Trophoblast cell (in vitro differentiated cells and primary cell): Measurements from ENCODE around the gene STX17.

Experiments
- DNase-seq, 2 donors: peaks; one replicate each; pipeline ENCODE4 v3.0.0-alpha.2; 2016
- H2AFZ ChIP-seq: 2 replicates; pipeline ENCODE4 v1.6.1; 2013; ENCODE audit warnings: low read length, moderate library complexity, mild to moderate bottlenecking; ENCODE audit not compliant: insufficient read depth, poor library complexity
- H2AK5ac ChIP-seq: 2 replicates; pipeline ENCODE4 v1.6.1; 2013; ENCODE audit warnings: mild to moderate bottlenecking, low read length
- H2BK120ac ChIP-seq: 2 replicates; pipeline ENCODE4 v1.6.1; 2013; ENCODE audit warnings: low read length, mild to moderate bottlenecking, moderate library complexity; ENCODE audit not compliant: insufficient read depth, poor library complexity
- H2BK12ac ChIP-seq: 2 replicates; pipeline ENCODE4 v1.6.1; 2013; ENCODE audit warnings: mild to moderate bottlenecking, low read length, moderate library complexity
- H2BK5ac ChIP-seq: 2 replicates; pipeline ENCODE4 v1.6.1; 2013; ENCODE audit warnings: low read length, low read depth, moderate library complexity, mild to moderate bottlenecking; ENCODE audit not compliant: poor library complexity
- H3K14ac ChIP-seq: 2 replicates; pipeline ENCODE4 v1.6.1; 2013; ENCODE audit warnings: mild to moderate bottlenecking, low read length
- H3K18ac ChIP-seq: 2 replicates; pipeline ENCODE4 v1.6.1; 2013; ENCODE audit warnings: mild to moderate bottlenecking, low read length
- H3K23ac ChIP-seq: 2 replicates; pipeline ENCODE4 v1.6.1; 2013; ENCODE audit warnings: low read length
- H3K27ac ChIP-seq: 2 replicates; pipeline ENCODE4 v1.5.1; 2013; ENCODE audit warnings: low read depth, mild to moderate bottlenecking, inconsistent platforms, low read length, moderate library complexity
- H3K27me3 ChIP-seq: 2 replicates; pipeline ENCODE4 v1.6.1; 2013; ENCODE audit warnings: inconsistent platforms, mild to moderate bottlenecking, low read length, moderate library complexity; ENCODE audit not compliant: insufficient read depth
- H3K36me3 ChIP-seq, 2 experiments: 1 replicate in 1 of 2; 2 replicates in 1 of 2; pipeline ENCODE4 v1.6.1; 2013; ENCODE audit warnings: low read length in 2 of 2, mild to moderate bottlenecking in 2 of 2, moderate library complexity in 1 of 2; ENCODE audit not compliant: insufficient read depth in 2 of 2, control insufficient read depth in 1 of 2
- H3K4ac ChIP-seq: 2 replicates; pipeline ENCODE4 v1.6.1; 2013; ENCODE audit warnings: low read depth, mild to moderate bottlenecking, low read length, moderate library complexity
- H3K4me1 ChIP-seq, 2 experiments: 1 replicate in 1 of 2; 2 replicates in 1 of 2; pipeline ENCODE4 v1.6.1; 2013; ENCODE audit warnings: low read length in 2 of 2, mild to moderate bottlenecking in 2 of 2, moderate library complexity in 1 of 2; ENCODE audit not compliant: insufficient read depth in 2 of 2, control insufficient read depth in 1 of 2
- H3K4me2 ChIP-seq: 2 replicates; pipeline ENCODE4 v1.6.1; 2013; ENCODE audit warnings: inconsistent platforms, mild to moderate bottlenecking, low read length, moderate library complexity
- H3K4me3 ChIP-seq: 2 replicates; pipeline ENCODE4 v1.5.1; 2013; ENCODE audit warnings: mild to moderate bottlenecking, low read depth, low read length, inconsistent platforms
- H3K79me1 ChIP-seq: one replicate; pipeline ENCODE4 v1.6.1; 2013; ENCODE audit warnings: low read length
- H3K79me2 ChIP-seq: 2 replicates; pipeline ENCODE4 v1.6.1; 2013; ENCODE audit warnings: low read length, mild to moderate bottlenecking; ENCODE audit not compliant: control insufficient read depth, insufficient read depth, poor library complexity
- H3K9ac ChIP-seq: 2 replicates; pipeline ENCODE4 v1.6.1; 2013; ENCODE audit warnings: mild to moderate bottlenecking, low read length
- H3K9me3 ChIP-seq: 2 replicates; pipeline ENCODE4 v1.6.1; 2013; ENCODE audit warnings: low read depth, mild to moderate bottlenecking, control low read depth, inconsistent platforms, low read length; ENCODE audit not compliant: insufficient read depth
- H4K12ac ChIP-seq: 2 replicates; pipeline ENCODE4 v1.6.1; 2013; ENCODE audit warnings: low read depth, mild to moderate bottlenecking, low read length, moderate library complexity
- H4K8ac ChIP-seq: 2 replicates; pipeline ENCODE4 v1.6.1; 2013; ENCODE audit warnings: low read depth, mild to moderate bottlenecking, low read length, moderate library complexity
- H4K91ac ChIP-seq: one replicate; pipeline ENCODE4 v1.6.1; 2013; ENCODE audit warnings: low read depth, mild to moderate bottlenecking, low read length, moderate library complexity
- WGBS: extraction: QIAGEN DNeasy Blood & Tissue Kit; methylation state at CpG from one replicate; pipeline ENCODE4 v1.1.7; 2013; ENCODE audit warnings: missing lambda C conversion rate; ENCODE audit not compliant: insufficient read length, insufficient coverage; ENCODE audit errors: extremely low coverage; 5-methylcytosine and 5-hydroxymethylcytosine counted together

The STX17 gene

DNA sequence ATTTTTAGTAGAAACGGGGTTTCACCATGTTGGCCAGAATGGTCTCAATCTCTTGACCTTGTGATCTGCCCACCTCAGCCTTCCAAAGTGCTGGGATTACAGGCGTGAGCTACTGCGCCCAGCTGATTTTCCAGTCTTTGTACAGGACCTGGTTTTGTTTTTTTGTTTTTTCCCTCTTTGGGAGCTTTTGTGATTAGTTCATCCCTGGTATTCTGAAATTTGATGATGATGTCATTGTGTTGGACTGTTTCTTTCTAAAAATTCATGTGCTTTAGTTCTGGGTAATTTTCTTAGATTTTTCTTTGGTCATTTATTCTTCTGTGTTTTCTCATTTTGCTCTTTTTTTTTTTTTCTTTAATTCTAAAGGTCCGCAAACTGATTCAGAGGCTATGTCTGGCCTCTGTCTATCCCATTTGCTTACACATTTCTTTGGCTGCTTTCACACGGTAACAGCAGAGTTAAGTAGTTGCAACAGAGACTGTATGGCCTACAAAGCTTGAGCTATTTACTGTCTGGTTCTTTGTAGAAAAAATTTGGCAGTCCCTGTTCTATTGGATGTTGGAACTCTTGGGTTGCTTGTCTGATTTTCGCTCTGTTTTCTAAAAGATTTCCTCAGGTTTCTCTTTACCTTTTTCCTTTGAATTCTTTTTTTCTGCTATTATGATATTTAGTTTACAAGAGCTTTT is 24.8 kb downstream of the STX17 start:
- Histone ChIP-seq H3K18ac (no peak overlapping the region), H3K23ac (no peak overlapping the region), H3K4me1 (no peaks in the 10 kb centered on the region), H4K12ac (no peak overlapping the region), H4K91ac (no peak overlapping the region), H3K14ac (no peak overlapping the region), H3K27ac (no peak overlapping the region), H3K36me3 (no peaks in the 10 kb centered on the region), H2AFZ (no peak overlapping the region), H3K4me2 (no peak overlapping the region), H3K9ac (no peak overlapping the region), H2BK5ac (no peak overlapping the region), H4K8ac (no peak overlapping the region), H3K4ac (no peak overlapping the region), H3K79me1 (no peaks in the 10 kb centered on the region), H2AK5ac (no peak overlapping the region), H3K27me3 (no peaks in the 10 kb centered on the region), H3K9me3 (no peaks in the 10 kb centered on the region), H2BK120ac (no peak overlapping the region), H3K4me3 (no peak overlapping the region), H2BK12ac (no peak overlapping the region), H3K79me2 (no peaks in the 10 kb centered on the region)
- no peak for DNase-seq
- WGBS: no CpG with 5 or more reads among the region's 6 CpGs

DNA sequence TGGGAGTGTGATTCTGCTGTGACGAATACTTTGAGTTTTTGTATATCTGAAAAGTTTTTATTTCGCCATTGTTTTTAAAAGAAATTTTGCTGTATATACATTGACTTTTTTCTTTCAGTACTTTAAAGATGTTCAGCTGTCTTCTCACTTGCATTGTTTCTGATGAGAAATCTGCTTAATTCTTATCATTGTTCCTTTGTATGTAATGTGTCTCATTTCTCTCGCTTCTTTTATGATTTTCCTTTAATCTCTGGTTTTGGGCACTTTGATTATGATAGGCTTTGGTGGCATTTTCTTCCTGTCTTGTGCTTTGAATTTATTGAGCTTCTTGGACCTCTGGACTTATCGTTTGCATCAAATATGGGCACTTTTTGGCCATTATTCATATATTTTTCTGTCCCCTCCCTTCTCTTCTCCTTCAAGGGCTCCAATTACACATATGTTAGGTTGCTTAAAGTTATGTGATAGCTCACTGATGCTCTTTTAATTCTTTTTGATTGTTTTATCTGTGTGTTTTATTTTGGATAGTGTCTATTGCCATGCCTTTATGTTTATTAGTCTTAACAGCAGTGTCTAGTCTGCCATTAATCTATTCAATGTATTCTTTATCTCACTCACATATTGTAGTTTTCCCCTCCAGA is 30.6 kb downstream of the STX17 start:
- Histone ChIP-seq H3K4ac (no peak overlapping the region), H4K12ac (no peak overlapping the region), H3K23ac (no peak overlapping the region), H3K18ac (no peak overlapping the region), H2BK120ac (no peak overlapping the region), H4K91ac (no peak overlapping the region), H3K14ac (no peak overlapping the region), H3K79me2 (no peaks in the 10 kb centered on the region), H3K9ac (no peak overlapping the region), H2AFZ (no peak overlapping the region), H3K27ac (no peak overlapping the region), H2BK12ac (no peak overlapping the region), H3K9me3 (no peaks in the 10 kb centered on the region), H3K4me1 (no peaks in the 10 kb centered on the region), H3K27me3 (no peaks in the 10 kb centered on the region), H3K36me3 (no peaks in the 10 kb centered on the region), H3K79me1 (no peaks in the 10 kb centered on the region), H3K4me3 (no peak overlapping the region), H2BK5ac (no peak overlapping the region), H3K4me2 (no peak overlapping the region), H2AK5ac (no peak overlapping the region), H4K8ac (no peak overlapping the region)
- no CpG with 5 or more reads among the region's 4 CpGs for WGBS
- DNase-seq: no peak

- DNase-seq: no peak
- no peaks in the 10 kb centered on the region for H3K36me3 ChIP-seq
- whole genome bisulfite sequencing: no CpG with 5 or more reads among the region's 3 CpGs
Measured at GRCh38 chr9:99947395-99947794, 40.9 kb downstream of the STX17 start.

DNA sequence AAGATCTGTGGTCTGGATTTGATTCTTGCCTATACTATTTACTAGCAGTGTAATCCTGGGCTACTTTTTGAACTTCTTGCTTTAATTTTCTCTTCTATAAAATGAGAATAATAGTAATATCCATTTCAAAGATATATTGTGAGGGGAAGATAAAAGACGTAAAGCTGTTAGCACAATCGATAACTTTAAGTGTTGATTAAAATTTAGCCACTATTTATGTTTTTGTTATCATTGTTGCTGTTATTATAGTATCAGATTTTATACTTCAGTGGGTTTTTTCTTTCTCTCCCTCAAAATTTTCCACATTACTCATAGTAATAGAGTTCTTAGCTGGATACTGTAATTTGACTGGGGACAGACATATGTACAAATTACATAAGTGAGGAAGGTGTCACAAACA is 42.0 kb downstream of the STX17 start:
- WGBS: no CpG with 5 or more reads among the region's 2 CpGs
- Histone ChIP-seq H2BK120ac (no peak overlapping the region), H3K4ac (no peak overlapping the region), H3K79me2 (no peaks in the 10 kb centered on the region), H4K8ac (no peak overlapping the region), H3K36me3 (no peaks in the 10 kb centered on the region), H2AFZ (no peak overlapping the region), H3K27me3 (no peaks in the 10 kb centered on the region), H3K9me3 (no peaks in the 10 kb centered on the region), H2BK12ac (no peak overlapping the region), H4K12ac (no peak overlapping the region), H3K18ac (no peak overlapping the region), H3K14ac (no peak overlapping the region), H4K91ac (no peak overlapping the region), H3K27ac (no peak overlapping the region), H3K9ac (no peak overlapping the region), H3K79me1 (no peaks in the 10 kb centered on the region), H3K23ac (no peak overlapping the region), H3K4me1 (no peaks in the 10 kb centered on the region), H2BK5ac (no peak overlapping the region), H3K4me2 (no peak overlapping the region), H3K4me3 (no peak overlapping the region), H2AK5ac (no peak overlapping the region)
- DNase-seq: no peak

More at GRCh38 chr9:99947395-99947794, 40.9 kb downstream of the STX17 start:
- Histone ChIP-seq H3K27ac (no peak overlapping the region), H3K4me3 (no peak overlapping the region), H3K14ac (no peak overlapping the region), H3K4me2 (no peak overlapping the region), H2AFZ (no peak overlapping the region), H3K9me3 (no peaks in the 10 kb centered on the region), H3K27me3 (no peaks in the 10 kb centered on the region), H2AK5ac (no peak overlapping the region), H4K8ac (no peak overlapping the region), H3K4me1 (no peaks in the 10 kb centered on the region), H4K91ac (no peak overlapping the region), H3K79me2 (no peaks in the 10 kb centered on the region), H3K18ac (no peak overlapping the region), H3K23ac (no peak overlapping the region), H2BK5ac (no peak overlapping the region), H3K4ac (no peak overlapping the region), H2BK12ac (no peak overlapping the region), H3K9ac (no peak overlapping the region), H2BK120ac (no peak overlapping the region), H4K12ac (no peak overlapping the region), H3K79me1 (no peaks in the 10 kb centered on the region)
